ENCODE results near the gene HNRNPM. TPM values are rescaled to one million over a fixed set of nuclear protein-coding genes. Genes with fewer than 3 reads are reported as not detected.

HNRNPM gene
- total and polyA plus RNA-seq, 2 experiments from 2014 or later, result 69.3 to 159 TPM

GRCh38 chr19:8525401-8525684, 80.6 kb downstream of the HNRNPM start:
- Histone ChIP-seq H3K79me2 (peaks cover 9% of the 10 kb centered on the region), H3K9me2 (replicated peaks; ENCODE audit: insufficient read depth) (no peaks in the 10 kb centered on the region), H3K4me3 (no peak overlapping the region), H3K4me2 (peak overlapping the region; percentile 74), H3K4me1 (ENCODE audit: insufficient read depth) (peaks cover 6% of the 10 kb centered on the region), H3K9me3 (ENCODE audit: low read depth) (no peaks in the 10 kb centered on the region), H2AFZ (peak overlapping the region; percentile 54), H3K36me3 (replicated peaks; ENCODE audit: insufficient read depth, low read depth) (no peaks in the 10 kb centered on the region), H4K20me1 (ENCODE audit: insufficient read depth, poor library complexity, severe bottlenecking) (no peaks in the 10 kb centered on the region), H3K27ac (peak overlapping the region; percentile 76), H3K27me3 (no peaks in the 10 kb centered on the region)
- 2% methylated on average over 15 of the region's 15 CpGs for WGBS (ENCODE audit: low lambda C conversion rate, missing lambda C conversion rate)
- DNase-seq (ENCODE audit: low spot score), result no peak
- TF ChIP-seq CTCF (IDR thresholded peaks at IDR 0.05; ENCODE audit: poor library complexity) (peak; percentile 38), EZH2 (IDR thresholded peaks at IDR 0.05; ENCODE audit: borderline replicate concordance) (no peak), EZH2phosphoT487 (IDR thresholded peaks at IDR 0.05; ENCODE audit: low read depth, severe bottlenecking, unreplicated experiment) (no peak)

- WGBS (ENCODE audit: low lambda C conversion rate, missing lambda C conversion rate), result 2% methylated on average over 36 of the region's 57 CpGs
- Histone ChIP-seq H2AFZ (peak overlapping the region; percentile 95), H3K9me3 (ENCODE audit: low read depth) (no peaks in the 10 kb centered on the region), H4K20me1 (ENCODE audit: insufficient read depth, poor library complexity, severe bottlenecking) (no peaks in the 10 kb centered on the region), H3K27me3 (no peaks in the 10 kb centered on the region), H3K4me2 (peak overlapping the region; percentile 78), H3K4me3 (peak overlapping the region; percentile 25), H3K9me2 (replicated peaks; ENCODE audit: insufficient read depth) (no peaks in the 10 kb centered on the region), H3K36me3 (replicated peaks; ENCODE audit: insufficient read depth, low read depth) (no peaks in the 10 kb centered on the region), H3K27ac (peak overlapping the region; percentile 95), H3K79me2 (peaks cover 9% of the 10 kb centered on the region), H3K4me1 (ENCODE audit: insufficient read depth) (peaks cover 6% of the 10 kb centered on the region)
- TF ChIP-seq CTCF (IDR thresholded peaks at IDR 0.05; ENCODE audit: poor library complexity) (no peak), EZH2phosphoT487 (IDR thresholded peaks at IDR 0.05; ENCODE audit: low read depth, severe bottlenecking, unreplicated experiment) (no peak), EZH2 (IDR thresholded peaks at IDR 0.05; ENCODE audit: borderline replicate concordance) (no peak)
- peak; percentile 96 for DNase-seq (ENCODE audit: low spot score)
Observed at GRCh38 chr19:8526345-8527091, 81.7 kb downstream of the HNRNPM start.

GRCh38 chr19:8528500-8528899, 83.7 kb downstream of the HNRNPM start:
- no peak for DNase-seq (ENCODE audit: low spot score)
- no peak for TF ChIP-seq CTCF (IDR thresholded peaks at IDR 0.05; ENCODE audit: poor library complexity)
- no peak for TF ChIP-seq EZH2 (IDR thresholded peaks at IDR 0.05; ENCODE audit: borderline replicate concordance)
- TF ChIP-seq EZH2phosphoT487 (IDR thresholded peaks at IDR 0.05; ENCODE audit: low read depth, severe bottlenecking, unreplicated experiment), result no peak
- H3K79me2 ChIP-seq, result peaks cover 9% of the 10 kb centered on the region
- WGBS (ENCODE audit: low lambda C conversion rate, missing lambda C conversion rate), result 97% methylated on average over 4 of the region's 4 CpGs
- no peak overlapping the region for H3K4me3 ChIP-seq
- H4K20me1 ChIP-seq (ENCODE audit: insufficient read depth, poor library complexity, severe bottlenecking), result no peaks in the 10 kb centered on the region
- no peaks in the 10 kb centered on the region for H3K9me3 ChIP-seq (ENCODE audit: low read depth)
- H2AFZ ChIP-seq, result no peak overlapping the region
- H3K9me2 ChIP-seq (replicated peaks; ENCODE audit: insufficient read depth), result no peaks in the 10 kb centered on the region
- H3K36me3 ChIP-seq (replicated peaks; ENCODE audit: insufficient read depth, low read depth), result no peaks in the 10 kb centered on the region
- peaks cover 10% of the 10 kb centered on the region for H3K4me1 ChIP-seq (ENCODE audit: insufficient read depth)
- no peaks in the 10 kb centered on the region for H3K27me3 ChIP-seq
- no peak overlapping the region for H3K27ac ChIP-seq
- H3K4me2 ChIP-seq, result no peak overlapping the region

All from hepatocyte (in vitro differentiated cells).